ENCODE data around the gene ZNF580.

ZNF580 gene

DNA sequence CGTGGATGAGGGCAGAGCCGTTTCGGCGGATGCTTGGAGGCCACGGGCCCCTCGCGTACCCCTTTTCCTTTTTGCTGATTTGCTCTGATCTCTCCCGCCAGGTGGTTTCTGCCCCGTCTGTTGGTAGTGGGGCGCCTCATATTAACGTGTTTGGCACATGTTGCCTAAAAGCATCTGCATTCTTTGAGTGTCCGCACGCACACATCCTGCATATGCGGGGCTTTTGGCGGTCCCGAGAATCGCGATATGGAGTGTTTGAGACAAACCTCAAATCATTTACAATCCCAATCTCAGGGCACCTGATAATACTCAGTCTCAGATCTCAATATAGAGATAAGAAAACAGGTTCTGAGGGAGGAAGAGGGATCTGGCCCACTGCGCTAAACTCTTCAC is 14.8 kb downstream of the ZNF580 start:
- no peak for DNase-seq (ENCODE audit: low read depth)
- TF ChIP-seq, protein P1, sequence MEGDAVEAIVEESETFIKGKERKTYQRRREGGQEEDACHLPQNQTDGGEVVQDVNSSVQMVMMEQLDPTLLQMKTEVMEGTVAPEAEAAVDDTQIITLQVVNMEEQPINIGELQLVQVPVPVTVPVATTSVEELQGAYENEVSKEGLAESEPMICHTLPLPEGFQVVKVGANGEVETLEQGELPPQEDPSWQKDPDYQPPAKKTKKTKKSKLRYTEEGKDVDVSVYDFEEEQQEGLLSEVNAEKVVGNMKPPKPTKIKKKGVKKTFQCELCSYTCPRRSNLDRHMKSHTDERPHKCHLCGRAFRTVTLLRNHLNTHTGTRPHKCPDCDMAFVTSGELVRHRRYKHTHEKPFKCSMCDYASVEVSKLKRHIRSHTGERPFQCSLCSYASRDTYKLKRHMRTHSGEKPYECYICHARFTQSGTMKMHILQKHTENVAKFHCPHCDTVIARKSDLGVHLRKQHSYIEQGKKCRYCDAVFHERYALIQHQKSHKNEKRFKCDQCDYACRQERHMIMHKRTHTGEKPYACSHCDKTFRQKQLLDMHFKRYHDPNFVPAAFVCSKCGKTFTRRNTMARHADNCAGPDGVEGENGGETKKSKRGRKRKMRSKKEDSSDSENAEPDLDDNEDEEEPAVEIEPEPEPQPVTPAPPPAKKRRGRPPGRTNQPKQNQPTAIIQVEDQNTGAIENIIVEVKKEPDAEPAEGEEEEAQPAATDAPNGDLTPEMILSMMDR (conservative IDR thresholded peaks at IDR 0.05; ENCODE audit: low read depth, low read length), result no peak
- H3K4me3 ChIP-seq (ENCODE audit: low read depth, low read length), result peak overlapping the region; percentile 96

DNA sequence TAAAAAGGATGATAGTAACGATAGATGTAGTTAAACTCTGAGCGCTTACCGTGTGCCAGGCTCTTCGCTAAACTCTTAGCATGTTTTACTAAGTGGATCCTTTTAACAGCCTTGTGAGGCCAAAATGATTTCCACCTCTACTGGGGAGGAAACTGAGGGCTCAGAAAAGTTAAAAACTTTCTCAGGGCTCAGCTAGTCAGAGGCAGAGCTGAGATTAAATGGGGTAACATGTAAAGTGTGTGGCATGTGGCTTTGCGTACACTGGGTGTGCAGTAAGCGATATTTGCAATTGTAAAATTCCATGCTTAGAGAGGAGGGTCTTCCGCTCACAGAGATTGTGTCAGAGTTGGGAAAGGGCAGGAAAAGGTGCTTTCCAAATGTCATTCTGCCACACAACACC is 15.8 kb downstream of the ZNF580 start:
- TF ChIP-seq, protein P1 (conservative IDR thresholded peaks at IDR 0.05; ENCODE audit: low read depth, low read length), result no peak
- no peak for DNase-seq (ENCODE audit: low read depth)
- H3K4me3 ChIP-seq (ENCODE audit: low read depth, low read length), result peak overlapping the region; percentile 96

- H3K4me3 ChIP-seq (ENCODE audit: low read depth, low read length), result peak overlapping the region; percentile 96
- no peak for DNase-seq (ENCODE audit: low read depth)
- TF ChIP-seq, protein P1 (conservative IDR thresholded peaks at IDR 0.05; ENCODE audit: low read depth, low read length), result no peak
These were observed 16.4 kb downstream of the ZNF580 start for GRCh38 chr19:55656988-55657747.

GRCh38 chr19:55658846-55659459 is 18.2 kb downstream of the ZNF580 start:
- H3K4me3 ChIP-seq (ENCODE audit: low read depth, low read length), result no peak overlapping the region
- TF ChIP-seq, protein P1 (conservative IDR thresholded peaks at IDR 0.05; ENCODE audit: low read depth, low read length), result no peak
- DNase-seq (ENCODE audit: low read depth), result no peak

GRCh38 chr19:55659822-55660221 is 19.0 kb downstream of the ZNF580 start:
- TF ChIP-seq, protein P1 (conservative IDR thresholded peaks at IDR 0.05; ENCODE audit: low read depth, low read length), result no peak
- DNase-seq (ENCODE audit: low read depth), result no peak
- H3K4me3 ChIP-seq (ENCODE audit: low read depth, low read length), result no peak overlapping the region

GRCh38 chr19:55660404-55660803 is 19.6 kb downstream of the ZNF580 start:
- no peak overlapping the region for H3K4me3 ChIP-seq (ENCODE audit: low read depth, low read length)
- TF ChIP-seq, protein P1 (conservative IDR thresholded peaks at IDR 0.05; ENCODE audit: low read depth, low read length), result no peak
- no peak for DNase-seq (ENCODE audit: low read depth)

GRCh38 chr19:55660991-55661390 is 20.2 kb downstream of the ZNF580 start:
- no peak overlapping the region for H3K4me3 ChIP-seq (ENCODE audit: low read depth, low read length)
- TF ChIP-seq, protein P1 (conservative IDR thresholded peaks at IDR 0.05; ENCODE audit: low read depth, low read length), result no peak
- no peak for DNase-seq (ENCODE audit: low read depth)

All from choroid plexus epithelial cell (primary cell).